NCI-H2196 (cell line): ENCODE data around the gene STC2.

Experiments used
- DNase-seq: peaks from one replicate; lab custom pipeline; 2025; ENCODE audit not compliant: unreplicated experiment; lab: John Stamatoyannopoulos, UW

STC2 gene

GRCh38 chr5:173329491-173330337 lies 1.5 kb upstream of the STC2 start:
- DNase-seq, result no peak

- no peak for DNase-seq
Measured at GRCh38 chr5:173328844-173329490, 753 bp upstream of the STC2 start.

- DNase-seq, result no peak
Measured at GRCh38 chr5:173327084-173327947, 898 bp downstream of the STC2 start.

- DNase-seq, result no peak
Measured at GRCh38 chr5:173326501-173326960, 1.7 kb downstream of the STC2 start.

- no peak for DNase-seq
Measured at GRCh38 chr5:173325091-173325698, 3.0 kb downstream of the STC2 start.

GRCh38 chr5:173324115-173325001 lies 3.9 kb downstream of the STC2 start:
- DNase-seq, result peak; percentile 88

- no peak for DNase-seq
Measured at GRCh38 chr5:173323799-173324114, 4.5 kb downstream of the STC2 start.

- DNase-seq, result no peak
Measured at GRCh38 chr5:173323106-173323798, 5.0 kb downstream of the STC2 start.

- DNase-seq, result no peak
Measured at GRCh38 chr5:173321886-173322285, 6.3 kb downstream of the STC2 start.

- DNase-seq, result no peak
Measured at GRCh38 chr5:173320259-173320658, 8.0 kb downstream of the STC2 start.

GRCh38 chr5:173319646-173320045 lies 8.6 kb downstream of the STC2 start:
- DNase-seq, result no peak

GRCh38 chr5:173318881-173319620 lies 9.2 kb downstream of the STC2 start:
- DNase-seq, result no peak

- no peak for DNase-seq
Measured at GRCh38 chr5:173318330-173318729, 9.9 kb downstream of the STC2 start.

- no peak for DNase-seq
Measured at GRCh38 chr5:173317852-173318251, 10.4 kb downstream of the STC2 start.

- no peak for DNase-seq
Measured at GRCh38 chr5:173317091-173317730, 11.0 kb downstream of the STC2 start.

- DNase-seq, result no peak
Measured at GRCh38 chr5:173316339-173317020, 11.7 kb downstream of the STC2 start.

- DNase-seq, result peak; percentile 59
Measured at GRCh38 chr5:173315495-173316338, 12.5 kb downstream of the STC2 start.
